OCI-M2 (cell line): ENCODE results near the gene KMT5B.

Experiments
- DNase-seq: peaks from one replicate; lab custom pipeline; 2025; ENCODE audit not compliant: unreplicated experiment; lab: John Stamatoyannopoulos, UW

The KMT5B gene

DNA sequence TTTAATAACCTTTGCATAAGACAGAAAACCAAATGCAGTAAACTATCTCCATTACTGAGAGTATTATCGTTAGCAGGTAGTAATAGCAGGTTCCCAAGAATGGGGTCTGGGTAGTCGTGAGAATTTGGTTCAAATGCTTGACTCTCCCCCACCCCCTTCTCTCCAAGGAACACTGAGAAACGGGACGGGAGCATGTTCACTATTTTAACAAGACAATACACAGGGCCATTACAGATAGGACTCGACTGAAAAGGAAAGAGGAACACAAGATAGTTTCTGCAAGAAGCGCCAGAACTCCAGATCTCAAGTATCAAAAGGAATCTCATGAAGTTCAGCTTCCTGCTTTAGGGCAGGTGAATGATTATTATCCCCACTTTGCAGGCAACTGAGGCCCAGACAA lies 27.0 kb downstream of the KMT5B start:
- no peak for DNase-seq

DNA sequence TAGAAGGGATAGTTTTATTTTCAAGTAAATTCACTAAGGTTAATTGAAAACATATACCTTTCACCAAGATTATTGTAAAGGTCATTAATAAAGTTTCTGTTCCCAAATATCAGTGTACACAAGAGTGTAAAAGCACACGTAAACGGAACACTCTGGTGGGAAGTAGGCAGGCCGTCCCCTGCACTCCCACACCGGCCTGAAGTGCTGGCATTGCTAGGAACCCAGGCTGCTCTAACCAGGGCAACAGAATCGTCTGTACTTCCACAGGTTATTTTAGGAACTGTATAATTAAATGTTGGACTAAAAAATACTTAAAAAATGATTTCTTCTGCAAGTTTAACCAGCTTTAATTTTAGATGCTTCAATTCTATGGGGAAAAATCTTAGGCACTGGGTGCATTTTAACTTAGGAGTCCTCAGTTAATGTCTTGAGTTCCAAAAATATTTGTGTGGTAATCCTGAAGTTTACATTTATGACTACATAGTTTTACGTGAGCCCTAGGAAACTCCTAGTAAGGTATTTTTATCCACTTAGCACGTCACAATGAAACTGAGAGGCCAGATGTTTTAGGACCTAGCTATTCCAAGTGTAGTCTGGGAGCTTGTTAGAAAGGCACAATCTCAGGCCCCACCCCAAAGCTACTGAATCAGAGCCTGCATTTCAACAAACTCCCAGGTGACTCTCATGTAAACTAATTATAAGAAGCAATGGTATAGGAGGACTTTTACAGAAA lies 31.2 kb downstream of the KMT5B start:
- no peak for DNase-seq

DNA sequence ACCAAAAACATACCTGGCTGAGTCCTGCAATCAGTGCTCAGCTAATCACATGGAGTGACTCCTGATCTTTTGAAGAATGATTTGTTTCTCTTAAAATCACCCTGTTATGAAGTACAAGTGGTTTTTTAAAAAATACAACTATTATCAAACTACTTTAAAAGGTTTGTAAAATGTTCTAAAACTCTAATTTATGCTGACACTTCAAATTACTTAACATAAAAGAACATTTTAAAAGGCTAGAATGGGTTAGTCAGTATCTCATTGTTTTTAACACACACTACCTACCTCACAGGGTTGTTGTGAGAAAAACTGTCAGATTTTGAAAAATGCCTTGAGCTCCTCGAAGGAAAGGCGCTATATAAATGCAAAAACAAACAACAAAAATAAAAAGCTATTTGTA lies 33.2 kb downstream of the KMT5B start:
- no peak for DNase-seq

DNA sequence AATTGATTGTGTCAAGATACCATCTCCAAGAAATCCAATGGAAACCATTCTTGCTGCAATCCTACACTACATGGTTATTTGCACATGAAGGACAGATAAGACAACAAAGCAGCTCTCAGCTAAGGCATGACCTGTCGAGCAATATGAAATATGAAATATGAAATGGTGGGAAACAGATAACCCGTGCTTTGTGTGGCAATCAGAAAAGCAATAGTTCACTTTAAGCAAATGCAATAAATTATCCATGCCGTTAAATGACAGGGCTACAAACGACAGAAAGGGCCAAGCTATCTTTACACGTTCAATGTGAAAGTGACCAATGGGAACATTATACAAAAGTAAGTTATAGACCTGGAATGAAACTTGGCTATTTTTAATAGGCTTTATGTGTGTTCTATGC lies 35.2 kb downstream of the KMT5B start:
- DNase-seq: no peak

DNA sequence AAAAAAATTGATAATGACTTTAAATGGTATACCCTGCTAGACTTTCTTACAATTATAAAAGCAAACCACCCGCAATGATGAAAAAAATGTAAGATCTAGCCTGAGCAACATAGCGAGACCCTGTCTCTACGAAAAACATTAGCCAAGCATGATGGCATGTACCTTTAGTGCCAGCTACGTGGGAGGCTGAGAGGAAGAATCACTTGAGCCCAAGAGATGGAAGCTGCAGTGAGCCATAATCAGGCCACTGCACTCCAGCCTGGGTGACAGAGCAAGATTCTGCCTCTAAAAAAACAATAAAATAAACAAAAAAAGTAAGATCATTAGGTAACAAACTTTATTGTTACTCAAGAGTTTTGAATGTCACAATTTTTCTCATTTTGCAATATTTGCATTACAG lies 39.2 kb downstream of the KMT5B start:
- no peak for DNase-seq

DNA sequence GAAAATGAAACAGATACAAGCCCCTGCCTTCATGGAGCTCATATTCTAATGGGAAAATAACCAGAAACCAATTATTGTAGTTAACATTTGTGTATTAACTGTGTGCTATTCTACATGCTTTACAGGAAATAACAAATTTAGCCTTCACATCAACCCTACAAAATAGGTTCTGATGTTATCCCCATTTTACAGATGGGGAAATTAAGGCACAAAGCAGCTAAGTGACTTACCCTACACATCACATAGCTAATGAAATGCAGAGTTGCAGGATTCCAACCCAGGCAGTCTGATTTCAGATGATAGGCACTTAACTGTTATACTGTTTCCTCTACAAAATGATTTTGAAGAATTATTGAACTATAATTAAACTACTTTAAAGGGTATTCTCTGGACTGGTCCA lies 43.7 kb downstream of the KMT5B start:
- DNase-seq: no peak

DNA sequence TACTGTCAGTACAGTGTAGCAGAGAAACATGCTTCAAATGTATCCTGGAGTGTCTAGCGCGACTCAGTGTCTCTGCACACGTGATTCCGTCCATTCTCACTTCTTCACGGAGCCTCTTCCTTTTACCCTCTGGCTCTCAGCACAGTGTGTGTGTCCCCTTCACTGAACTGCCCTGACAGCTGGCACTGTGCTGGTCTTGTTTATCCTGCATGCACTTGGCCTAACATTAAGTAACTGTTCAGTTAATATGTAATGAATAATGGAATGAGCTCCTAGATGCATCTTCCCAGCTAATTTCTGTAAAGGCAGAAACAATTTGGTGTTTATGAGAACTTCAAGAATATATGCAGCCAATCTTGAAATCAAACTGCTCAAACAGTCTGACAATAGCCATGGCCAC lies 44.4 kb downstream of the KMT5B start:
- no peak for DNase-seq

DNA sequence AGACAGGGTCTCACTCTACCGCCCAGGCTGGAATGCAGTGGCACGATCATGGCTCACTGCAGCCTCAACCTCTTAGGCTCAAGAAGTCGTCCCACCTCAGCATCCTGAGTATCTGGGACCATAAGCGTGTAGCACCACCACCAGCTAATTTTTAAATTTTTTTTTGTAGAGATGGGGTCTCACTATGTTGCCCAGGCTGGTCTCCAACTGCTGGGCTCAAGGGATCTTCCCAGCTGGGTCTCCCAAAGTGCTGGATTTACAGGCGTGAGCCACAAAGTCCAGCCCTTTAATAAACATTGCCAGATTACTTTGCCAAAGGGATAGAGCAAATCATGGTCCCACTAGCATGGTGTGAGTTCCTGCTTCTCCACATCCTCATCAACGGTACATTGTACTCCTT lies 45.6 kb downstream of the KMT5B start:
- no peak for DNase-seq

DNA sequence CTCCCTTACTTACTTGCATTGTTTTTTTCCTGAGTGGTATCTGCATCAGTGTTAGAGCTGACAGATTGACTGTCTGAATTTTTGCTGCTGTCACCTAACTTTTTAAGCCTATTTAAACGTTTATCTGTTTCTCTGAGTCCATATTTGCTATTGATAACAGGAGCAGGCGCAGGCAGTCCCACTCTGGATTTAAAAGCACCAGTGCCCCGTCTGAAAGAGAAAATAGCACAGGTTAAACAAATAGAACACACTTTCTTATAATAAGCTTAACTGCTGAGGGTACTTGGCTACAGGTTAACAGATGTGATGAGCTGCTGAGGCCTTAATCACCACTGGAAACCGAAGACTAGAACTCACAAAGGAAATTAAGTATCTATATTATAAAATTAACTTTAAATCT lies 46.1 kb downstream of the KMT5B start:
- DNase-seq: no peak

DNA sequence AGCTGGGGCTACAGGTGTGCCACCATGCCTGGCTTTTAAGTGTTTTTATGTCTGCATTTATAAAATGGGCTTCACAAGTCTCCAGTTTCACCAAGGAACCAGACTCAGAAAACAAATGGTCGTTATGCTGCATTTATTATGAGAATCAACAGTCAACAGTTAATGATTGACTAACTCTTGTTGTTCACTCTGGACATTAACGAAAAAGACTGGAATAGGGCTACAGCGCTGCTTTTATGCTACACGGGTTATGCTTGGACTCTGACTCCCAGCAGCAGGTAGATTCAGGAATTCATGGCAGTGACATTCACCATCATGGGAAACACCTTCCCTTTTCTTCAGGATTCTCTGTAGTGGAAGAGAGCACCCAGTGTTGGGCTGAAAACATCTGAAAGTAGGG lies 47.5 kb downstream of the KMT5B start:
- DNase-seq: no peak

DNA sequence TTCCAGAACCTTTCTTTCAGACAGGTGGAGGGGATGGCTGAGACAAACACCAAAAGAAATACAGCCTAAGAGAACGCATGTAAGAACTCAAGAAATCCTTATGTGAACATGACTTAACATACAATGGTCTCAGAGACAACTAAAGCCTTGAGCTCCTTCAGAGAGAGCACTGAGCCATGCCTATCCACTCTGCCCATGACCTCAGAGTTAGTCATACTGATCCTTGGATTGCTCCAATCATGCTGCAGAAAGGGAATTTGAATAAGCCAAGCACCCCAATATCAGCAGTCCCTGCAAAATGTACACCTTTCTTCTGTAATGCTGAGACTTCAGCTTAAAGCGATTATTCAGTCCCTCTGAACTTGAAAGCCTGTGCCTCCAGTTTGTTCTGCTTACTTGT lies 48.7 kb downstream of the KMT5B start:
- no peak for DNase-seq

DNA sequence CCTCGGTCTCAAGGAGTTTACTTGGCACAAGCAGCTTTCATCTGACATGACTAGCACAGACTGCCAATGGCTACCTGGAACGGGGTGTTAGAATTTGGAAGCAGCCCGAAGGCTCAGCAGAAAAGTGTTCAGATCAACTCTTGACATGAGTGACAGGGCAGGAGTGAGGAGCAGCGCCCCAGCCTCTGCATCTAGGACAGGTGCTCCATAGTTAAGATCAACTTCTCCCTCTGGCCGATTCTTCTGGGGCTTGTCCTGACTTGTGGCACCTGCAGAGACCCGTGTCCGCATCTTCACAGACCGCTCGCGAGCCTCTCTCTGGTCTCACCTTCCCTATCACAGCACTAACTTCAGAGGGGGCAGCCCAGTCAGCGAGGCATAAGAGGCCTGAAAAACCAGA lies 49.4 kb downstream of the KMT5B start:
- DNase-seq: no peak

DNA sequence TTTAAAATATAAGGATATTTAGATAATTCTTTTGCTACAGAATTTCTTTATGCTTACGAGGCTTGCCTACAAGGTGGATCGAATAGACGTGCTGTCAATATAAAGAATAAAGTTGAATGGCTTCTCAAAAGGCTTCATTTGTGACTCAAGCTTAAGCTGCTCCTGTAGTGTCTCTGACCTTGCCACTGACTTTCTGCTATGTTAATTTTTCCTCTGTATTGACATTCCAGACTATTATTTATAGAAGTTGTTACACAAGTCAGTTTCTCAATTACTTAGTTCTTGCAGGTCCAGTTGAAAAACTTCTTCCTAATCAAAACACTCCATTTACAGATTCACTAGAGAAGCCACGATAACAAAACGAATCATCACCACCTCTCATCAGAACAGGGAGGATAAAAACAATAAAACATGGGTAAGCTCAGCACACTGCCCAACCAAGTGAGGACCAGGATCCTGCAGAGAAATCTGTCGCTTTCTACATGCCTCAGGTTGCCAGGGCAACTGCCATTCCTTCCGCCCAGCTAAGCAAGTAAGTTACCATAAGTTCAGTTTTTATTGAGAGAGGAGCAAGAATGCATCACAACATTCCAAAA lies 52.9 kb downstream of the KMT5B start:
- DNase-seq: no peak

DNA sequence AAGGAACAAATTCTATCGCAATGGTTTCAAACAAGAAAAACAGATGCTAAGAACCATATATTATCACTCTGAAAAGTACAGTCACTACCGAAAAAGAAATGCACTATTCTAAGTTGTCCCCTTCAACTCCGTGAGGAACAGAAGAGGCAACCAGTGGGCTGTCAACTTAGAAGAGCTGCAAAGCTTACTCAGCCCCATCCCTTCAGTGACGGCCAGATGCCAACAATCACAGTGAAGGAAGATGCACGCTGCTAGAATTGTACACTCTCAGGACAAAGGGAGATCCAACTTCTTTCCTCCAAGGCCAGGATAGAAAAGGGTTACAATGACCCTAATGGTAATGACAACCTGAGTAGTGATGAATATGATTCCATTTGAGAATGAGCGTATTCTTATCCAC lies 53.4 kb downstream of the KMT5B start:
- no peak for DNase-seq

DNA sequence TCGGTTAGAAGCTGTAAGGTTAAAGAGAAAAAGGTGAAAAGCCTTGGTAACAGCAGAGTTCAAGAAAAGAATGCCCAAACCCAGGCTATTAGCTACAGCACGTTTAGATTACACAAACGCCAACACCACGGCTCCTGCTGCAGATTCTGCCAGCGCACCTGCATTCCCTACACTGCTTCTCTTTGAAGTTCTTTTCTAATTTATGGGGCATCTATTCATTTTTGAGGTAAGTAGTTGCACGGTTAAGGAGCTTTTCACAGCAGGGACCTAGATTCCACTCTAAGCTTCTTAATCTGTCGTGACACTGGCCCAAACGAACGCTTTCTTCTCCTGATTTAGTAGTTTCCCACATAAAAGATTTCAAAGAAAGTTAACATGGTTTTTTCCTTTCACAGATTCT lies 53.9 kb downstream of the KMT5B start:
- DNase-seq: no peak

DNA sequence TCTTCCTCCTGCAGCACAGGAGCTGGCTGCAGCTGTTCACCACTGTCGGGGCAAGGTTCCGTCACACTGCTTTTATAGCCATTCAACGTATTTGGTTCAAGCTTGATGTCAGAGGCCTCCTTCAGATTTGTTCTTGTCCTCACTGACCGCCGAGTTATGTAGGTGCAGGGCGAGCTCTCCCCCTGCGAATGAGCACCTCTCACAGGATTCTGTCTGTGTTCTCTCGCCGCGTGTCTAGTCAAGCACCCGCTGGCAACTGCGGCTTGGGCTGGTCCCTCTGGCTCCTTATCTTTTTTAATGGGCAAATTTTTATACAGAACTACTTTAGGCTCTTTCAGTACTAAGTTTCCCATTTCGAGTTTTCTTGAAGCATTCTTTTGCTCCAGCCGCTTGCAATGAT lies 54.5 kb downstream of the KMT5B start:
- no peak for DNase-seq

DNA sequence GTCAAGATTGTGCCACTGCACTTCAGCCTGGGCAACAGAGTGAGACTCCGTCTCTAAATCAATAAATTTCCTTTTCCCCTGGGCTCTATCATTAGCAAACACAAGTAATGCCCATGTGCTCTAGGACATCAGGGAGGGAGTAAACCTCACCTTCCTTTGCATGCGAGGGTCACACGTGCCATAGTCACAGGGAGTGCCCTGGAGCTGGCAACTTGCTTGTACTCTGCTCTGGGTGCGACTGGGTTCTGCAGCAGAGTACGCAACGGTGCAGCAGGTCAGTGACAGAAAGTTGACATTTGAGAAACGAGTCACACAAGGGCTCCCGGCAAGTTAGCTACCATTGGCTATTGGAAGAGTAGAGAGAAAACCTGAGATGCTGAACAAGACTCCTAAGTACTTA lies 59.4 kb downstream of the KMT5B start:
- no peak for DNase-seq

DNA sequence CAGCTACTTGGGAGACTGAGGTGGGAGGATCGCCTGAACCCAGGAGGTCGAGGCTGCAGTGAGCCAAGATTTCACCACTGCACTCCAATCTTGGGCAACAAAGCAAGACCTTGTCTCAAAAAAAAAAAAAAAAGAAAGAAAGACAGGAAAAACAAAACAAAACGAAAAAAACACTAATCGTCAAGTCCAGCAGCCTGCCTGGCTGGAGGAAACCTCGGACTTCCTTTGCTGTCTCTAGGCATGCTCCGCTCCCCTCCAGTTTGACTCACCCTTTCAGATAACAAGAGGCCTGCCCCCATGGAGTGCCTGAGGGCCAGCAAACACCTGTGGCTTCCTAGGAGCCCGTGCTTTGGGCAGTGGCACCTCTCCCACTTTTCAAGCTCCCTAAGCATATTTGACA lies 63.1 kb downstream of the KMT5B start:
- no peak for DNase-seq

DNA sequence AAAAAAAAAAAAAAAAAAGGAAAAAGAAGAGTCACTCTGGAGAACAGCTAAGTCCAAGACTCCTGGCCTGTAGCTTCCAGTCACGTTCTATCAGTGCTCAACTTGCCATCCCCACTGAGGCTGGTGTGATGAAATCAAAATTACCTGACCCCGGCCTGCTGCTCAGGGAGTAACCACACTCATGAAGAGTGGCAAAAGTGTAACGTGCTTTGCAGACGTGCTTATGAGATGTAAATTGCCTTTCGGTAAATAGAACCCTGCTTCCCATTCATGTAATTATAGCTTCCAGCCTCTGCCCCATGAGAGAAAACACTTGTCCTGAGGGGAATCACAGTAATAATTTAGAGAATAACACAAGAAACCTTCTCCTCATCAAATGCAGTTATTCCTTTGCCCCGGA lies 63.7 kb downstream of the KMT5B start:
- DNase-seq: no peak

DNA sequence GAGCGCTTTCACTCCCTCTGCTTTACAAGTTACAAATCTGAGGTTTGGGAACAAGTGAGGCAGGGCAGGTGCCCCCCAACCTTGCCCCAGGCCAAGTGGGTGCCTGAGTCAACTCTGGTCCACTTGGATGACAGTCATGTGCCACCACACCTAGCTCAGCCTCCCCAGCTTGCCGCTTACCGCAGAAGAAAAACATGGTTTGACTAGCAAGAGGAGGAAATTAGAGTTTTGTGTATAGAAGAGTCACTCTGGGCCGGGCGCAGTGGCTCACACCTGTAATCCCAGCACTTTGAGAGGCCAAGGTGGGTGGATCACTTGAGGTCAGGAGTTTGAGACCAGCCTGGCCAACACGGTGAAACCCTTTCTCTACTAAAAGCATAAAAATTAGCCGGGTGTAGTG lies 64.2 kb downstream of the KMT5B start:
- no peak for DNase-seq

DNA sequence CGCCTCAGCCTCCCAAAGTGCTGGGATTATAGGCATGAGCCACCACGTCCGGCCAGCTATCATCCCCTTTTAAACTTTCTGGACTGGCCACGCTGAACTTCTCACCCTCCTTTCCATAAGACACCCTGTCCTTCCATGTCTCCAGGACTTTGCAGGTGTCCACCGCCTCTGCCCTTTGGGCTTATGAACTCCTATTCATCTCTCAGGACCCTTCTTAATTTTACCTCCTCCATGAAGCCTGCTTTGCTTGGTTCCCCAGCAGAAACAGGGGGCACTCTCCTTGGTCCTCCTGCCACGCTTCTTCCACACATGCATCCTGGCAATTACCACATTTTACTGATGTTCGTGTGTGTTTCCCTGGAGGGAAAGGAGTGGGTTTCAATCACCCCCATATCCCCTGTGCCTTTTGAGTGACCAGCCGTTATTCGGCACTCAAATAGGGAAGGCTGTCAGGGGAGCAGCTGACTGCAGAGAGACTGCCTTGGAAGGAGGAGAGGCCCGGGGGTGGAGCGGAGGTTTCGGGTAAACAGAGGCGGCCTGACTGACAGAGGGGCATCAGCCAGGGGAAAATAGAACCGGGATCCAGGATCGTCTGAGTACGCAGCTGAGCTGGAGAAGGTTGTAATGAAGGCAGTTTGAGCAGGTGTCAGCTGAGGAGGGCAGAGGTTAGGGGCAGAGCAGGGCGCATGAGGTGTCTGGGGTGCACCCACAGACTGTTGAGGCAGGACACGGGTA lies 64.9 kb downstream of the KMT5B start:
- no peak for DNase-seq

DNA sequence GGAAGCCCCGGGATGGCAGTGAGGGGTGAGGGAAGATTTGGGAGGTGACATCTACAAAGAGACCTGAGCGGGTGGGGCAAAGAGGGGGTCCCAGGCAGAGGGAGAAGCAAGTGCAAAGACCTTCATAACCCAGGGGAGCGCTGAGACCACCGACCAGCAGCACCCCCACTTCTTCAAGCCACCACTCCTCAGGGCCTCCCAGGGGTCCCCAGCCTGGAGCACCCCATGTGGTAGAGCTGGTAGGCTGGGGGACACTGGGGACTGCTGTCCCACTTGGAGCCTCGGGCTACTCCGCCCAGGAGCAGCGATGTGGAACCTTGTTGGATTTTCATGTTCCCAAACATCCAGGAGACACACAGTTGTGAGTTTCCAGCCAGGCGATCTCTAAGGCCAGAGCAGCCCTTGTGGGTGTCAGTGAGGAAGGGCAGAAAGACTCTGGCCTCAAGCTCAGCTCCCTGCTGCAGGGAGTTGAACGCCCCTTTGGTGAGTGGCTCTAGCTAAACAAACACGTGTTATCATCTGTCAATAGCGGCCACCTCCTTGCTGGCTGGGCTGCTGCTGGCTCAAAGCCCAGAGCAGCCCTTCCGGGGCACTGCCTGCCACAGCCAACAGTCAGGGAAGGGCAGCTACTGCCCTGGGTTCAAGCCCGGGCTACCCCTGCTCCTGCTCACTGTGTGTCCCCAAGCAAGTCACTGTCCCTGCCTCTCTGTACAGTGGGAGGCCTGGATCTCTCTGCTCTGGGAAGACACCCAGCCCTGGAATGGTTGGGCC lies 66.2 kb downstream of the KMT5B start:
- DNase-seq: peak; percentile 54
